ENCODE data around the gene LYSMD2.

The LYSMD2 gene

GRCh38 chr15:51681303-51681963, 56.0 kb downstream of the LYSMD2 start, which contains the start of gene SCG3:
Gene SCG3 (plus strand): TSS chr15:51681503. CDS start chr15:51681756, 253 bp downstream.
- TF ChIP-seq GATA3 (IDR thresholded peaks at IDR 0.05; ENCODE audit: low read depth, low read length): no peak
- TF ChIP-seq GATA2 (IDR thresholded peaks at IDR 0.05; ENCODE audit: low read depth, low read length): no peak

GRCh38 chr15:51680321-51680720, 57.1 kb downstream of the LYSMD2 start:
- TF ChIP-seq GATA2 (IDR thresholded peaks at IDR 0.05; ENCODE audit: low read depth, low read length): no peak

- no peak for TF ChIP-seq GATA2 (IDR thresholded peaks at IDR 0.05; ENCODE audit: low read depth, low read length)
- no peak for TF ChIP-seq GATA3 (IDR thresholded peaks at IDR 0.05; ENCODE audit: low read depth, low read length)
Observed at GRCh38 chr15:51678096-51678495, 59.4 kb downstream of the LYSMD2 start.

- no peak for TF ChIP-seq GATA2 (IDR thresholded peaks at IDR 0.05; ENCODE audit: low read depth, low read length)
- TF ChIP-seq GATA3 (IDR thresholded peaks at IDR 0.05; ENCODE audit: low read depth, low read length): no peak
Observed at GRCh38 chr15:51677452-51677851, 60.0 kb downstream of the LYSMD2 start.

- TF ChIP-seq GATA2 (IDR thresholded peaks at IDR 0.05; ENCODE audit: low read depth, low read length) (no peak), GATA3 (IDR thresholded peaks at IDR 0.05; ENCODE audit: low read depth, low read length) (no peak)
Observed at GRCh38 chr15:51677021-51677420, 60.4 kb downstream of the LYSMD2 start.

- TF ChIP-seq GATA2 (IDR thresholded peaks at IDR 0.05; ENCODE audit: low read depth, low read length) (no peak), GATA3 (IDR thresholded peaks at IDR 0.05; ENCODE audit: low read depth, low read length) (no peak)
Observed at GRCh38 chr15:51675234-51675633, 62.2 kb downstream of the LYSMD2 start.

Measured in SH-SY5Y (cell line).